ENCODE data around the gene CYP26C1.
A peak's percentile ranks its signal among the peaks of the same experiment; 100 is the strongest.
"Not testable (repeated sequence)": the region's sequence is repeated elsewhere in the genome, so short reads cannot be mapped to it uniquely, and the experiment has no call there.

The CYP26C1 gene

GRCh38 chr10:93079663-93080349 is 19.2 kb downstream of the CYP26C1 start:
- DNase-seq, result no peak

DNA sequence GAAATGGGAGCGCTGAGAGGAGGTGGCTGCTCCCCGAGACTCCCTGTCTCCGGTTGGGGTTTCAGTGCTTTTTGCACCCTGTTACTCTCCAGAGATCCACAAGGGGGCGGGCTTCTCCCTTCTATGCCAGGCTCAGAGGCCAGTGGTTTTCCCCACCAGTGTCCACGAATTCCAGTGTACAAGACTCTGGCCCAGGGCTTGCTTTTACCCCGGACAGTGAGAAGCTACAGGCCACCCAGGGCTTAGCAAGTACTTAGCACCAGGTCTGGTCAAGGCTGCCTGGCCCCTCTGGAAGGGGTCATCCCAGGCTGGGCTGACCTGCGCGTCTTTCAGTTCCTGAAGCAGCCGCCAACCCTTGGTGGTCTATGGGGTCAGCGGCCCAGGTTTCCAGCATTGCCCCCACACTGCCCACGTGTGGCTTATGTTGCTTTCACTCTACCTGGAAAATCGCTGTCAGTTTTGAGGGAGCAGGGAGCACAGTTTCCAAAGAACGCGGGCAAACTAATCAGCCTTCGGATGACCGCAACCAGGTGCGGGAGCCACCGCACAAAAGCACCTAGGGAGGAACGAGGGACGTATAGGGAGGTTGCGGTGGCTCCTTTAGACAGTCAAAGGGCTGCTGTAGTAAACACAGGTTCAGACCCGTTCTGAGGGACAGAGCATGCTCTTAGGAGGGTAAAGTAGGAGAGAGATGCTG is 19.9 kb downstream of the CYP26C1 start:
- peak in 1 of 2 experiments; percentile 15 for DNase-seq

DNA sequence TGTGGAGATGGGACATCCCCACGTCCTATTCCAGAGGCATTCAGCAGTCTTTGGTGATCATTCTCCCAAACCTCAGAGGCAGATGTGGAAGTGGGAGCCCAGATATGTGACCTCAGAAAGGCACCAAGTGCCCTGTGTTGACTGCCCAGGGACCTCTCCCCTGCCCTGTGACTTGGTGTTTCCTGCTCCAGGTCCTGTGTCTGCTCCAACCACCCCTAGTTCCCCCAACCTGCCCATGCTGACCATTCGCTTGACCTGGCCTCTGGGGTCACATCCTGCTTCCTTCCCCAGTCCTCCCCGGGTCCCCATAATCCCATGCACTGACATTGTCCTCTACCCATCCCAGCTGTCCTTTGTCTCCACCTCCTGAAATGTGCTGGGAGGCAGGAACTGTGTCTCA is 20.7 kb downstream of the CYP26C1 start:
- no peak for DNase-seq

DNA sequence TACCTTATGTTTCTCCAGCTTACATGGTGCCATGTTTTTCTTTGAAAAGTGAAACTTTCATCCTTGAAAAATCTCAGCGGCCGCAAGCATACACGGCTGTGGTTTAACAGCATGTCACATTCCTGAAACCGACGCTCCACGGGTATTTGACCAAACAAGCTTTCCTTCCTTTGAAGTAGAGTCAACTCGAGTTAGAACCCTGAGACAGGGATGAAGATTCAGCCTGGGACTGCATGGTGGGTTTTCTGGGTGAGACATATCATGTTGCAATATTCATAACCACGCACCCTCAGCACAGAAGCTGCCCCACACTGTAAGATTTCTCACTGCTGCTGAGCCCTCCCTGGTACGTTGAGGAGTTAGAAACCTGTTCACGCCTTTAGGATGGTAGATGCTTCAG is 21.2 kb downstream of the CYP26C1 start:
- no peak for DNase-seq

- DNase-seq, result no peak
Observed at GRCh38 chr10:93083743-93084539, 23.3 kb downstream of the CYP26C1 start.

GRCh38 chr10:93085272-93085859 is 24.8 kb downstream of the CYP26C1 start:
- DNase-seq, result no peak

DNA sequence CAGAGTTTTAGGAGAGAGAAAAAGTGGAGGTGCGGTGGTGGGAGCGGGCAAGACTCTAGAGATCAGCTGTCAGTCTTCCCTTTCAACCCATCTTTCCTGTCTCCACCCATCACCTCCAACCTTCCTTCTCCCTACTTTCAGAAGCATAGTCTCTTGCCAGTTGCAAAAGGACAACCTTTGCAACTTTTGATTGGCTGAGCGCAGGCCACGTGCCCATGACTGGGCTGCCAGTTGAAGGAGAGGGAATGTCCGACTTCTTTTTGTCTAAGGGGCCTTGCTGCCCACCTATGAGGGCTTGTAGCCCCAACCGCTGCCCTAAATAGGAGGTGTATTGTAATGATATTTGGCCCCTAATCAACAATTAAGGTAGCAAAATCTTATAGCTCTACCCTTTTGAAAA is 25.7 kb downstream of the CYP26C1 start:
- DNase-seq, result no peak

- no peak for DNase-seq
Observed at GRCh38 chr10:93087846-93088245, 27.2 kb downstream of the CYP26C1 start.

- DNase-seq, result no peak
Observed at GRCh38 chr10:93088466-93088865, 27.9 kb downstream of the CYP26C1 start.

DNA sequence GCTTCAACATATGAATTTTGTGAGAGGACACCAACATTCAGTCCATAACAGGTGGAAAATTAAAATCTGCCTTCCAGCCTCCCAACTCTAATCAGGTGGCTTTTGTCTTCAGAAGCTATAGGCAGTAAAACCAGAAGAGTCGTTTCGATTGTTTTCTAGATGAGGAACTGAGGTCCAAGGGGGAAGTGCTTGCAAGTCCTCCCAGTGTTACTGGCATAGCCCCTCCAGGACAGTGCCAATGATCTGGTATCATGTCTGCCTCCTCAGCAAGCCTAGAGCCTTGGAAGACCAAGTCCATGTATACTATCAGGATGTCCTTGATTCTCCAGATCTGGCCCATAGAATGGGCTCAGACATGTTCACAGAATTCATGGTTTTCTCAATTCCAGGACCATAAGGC is 30.0 kb downstream of the CYP26C1 start:
- no peak for DNase-seq

DNA sequence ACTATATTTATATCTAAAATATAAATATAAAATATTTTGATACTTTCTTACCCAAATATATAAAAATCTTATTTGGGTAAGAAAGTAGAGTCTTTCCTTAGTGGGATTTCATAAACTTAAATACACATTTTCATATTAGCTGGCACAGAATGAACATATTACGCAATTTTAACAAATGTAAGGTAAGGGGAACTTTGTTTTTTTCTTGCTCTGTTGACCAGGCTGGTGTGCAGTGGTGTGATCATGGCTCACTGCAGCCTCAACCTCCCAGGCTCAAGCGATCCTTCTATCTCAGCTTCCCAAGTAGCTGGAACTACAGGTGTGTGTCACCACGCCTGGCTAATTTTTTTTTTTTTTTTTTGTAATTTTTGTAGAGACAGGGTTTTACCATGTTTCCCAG is 31.4 kb downstream of the CYP26C1 start:
- DNase-seq, result no peak

GRCh38 chr10:93095225-93095624 is 34.6 kb downstream of the CYP26C1 start:
- DNase-seq, result no peak

DNA sequence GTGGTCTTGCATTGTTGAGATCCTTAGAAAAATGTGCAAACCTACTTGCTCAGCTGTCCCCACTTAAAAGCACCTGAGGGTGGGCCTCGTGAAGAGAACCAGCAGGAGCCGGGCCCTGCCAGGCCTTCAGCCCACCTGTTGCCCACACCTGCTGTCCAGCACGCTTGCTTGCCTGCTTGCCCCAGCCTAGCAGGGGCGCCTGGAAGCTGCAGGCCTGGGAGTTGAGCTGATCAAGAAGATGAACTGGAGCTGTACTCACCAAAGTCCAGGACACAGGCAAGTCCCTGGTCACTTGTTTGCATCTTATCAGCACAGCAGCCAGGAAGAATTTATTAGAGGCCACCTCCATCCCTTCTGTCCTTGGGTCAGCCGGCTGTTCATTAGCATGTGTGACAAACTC is 36.3 kb downstream of the CYP26C1 start:
- no peak for DNase-seq

DNA sequence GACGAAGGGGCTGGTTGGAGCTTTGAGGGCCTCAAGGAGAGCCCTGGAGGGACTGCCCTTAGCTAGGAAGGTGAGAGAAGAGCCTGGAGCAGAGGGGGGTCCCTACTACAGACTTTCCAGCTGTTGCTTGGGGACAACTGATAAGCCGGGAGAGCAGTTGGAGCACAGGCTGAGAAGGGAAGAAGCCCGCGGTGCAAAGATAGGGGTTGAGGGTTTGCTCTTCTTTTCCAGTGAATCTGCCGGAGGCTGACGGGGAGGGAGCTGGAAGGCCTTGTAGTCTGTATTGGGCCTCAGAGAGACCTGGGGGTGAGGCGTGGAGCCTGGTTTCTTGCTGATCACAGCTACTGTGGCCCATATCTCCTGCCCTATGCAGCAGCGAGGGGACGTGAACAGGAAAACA is 36.8 kb downstream of the CYP26C1 start:
- no peak for DNase-seq

DNA sequence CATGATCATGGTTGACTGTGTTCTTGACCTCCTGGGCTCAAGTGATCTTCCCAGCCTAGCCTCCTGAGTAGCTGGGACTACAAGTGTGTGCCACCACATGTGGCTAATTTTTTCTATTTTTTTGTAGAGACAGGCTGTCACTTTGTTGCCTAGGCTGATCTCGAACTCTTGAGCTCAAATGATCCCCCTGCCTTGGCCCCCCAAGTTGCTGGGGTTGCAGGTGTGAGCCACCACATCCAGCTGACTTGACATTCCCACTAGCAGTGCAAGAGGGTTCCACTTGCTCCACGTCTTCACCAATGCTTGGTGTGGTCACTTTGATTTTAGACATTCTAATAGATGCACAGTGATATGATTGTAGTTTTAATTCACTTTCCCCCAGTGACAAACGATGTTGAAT is 38.2 kb downstream of the CYP26C1 start:
- no peak for DNase-seq

DNA sequence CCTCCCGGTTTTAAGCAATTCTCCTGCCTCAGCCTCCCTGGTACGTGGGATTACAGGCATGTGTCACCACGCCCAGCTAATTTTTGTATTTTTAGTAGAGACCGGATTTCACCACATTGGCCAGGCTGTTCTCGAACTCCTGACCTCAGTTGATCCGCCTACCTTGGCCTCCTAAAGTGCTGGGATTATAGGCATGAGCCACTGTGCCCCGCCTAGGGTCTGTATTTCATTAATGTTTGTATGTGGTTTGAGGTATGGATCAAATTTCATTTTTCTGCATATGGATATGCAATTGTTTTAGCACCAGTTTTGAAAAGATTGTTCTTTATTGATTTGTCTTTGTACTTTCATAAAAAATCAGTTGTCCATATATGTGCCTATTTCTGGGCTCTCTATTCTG is 39.1 kb downstream of the CYP26C1 start:
- no peak for DNase-seq

GRCh38 chr10:93101148-93101547 is 40.5 kb downstream of the CYP26C1 start:
- not testable (repeated sequence) for DNase-seq

DNA sequence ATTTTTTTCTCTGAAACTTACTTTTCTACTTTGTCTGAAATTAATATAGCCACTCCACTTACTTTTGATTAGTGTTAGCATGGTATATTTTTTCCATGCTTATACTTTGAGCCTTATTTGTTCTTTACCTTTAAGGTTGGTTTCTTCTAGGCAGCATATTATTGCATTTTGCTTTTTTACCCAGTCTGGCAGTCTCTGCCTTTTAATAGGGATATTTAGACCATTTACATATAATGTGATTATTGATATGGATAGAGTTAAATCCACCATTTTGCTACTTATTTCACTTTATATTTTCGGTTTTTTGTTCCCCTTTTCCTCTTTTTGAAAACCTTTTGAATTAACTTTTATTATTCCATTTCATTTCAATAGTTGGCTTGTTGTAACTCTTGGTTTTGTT is 43.4 kb downstream of the CYP26C1 start:
- DNase-seq, result no peak

GRCh38 chr10:93106631-93107072 is 46.1 kb downstream of the CYP26C1 start:
- no peak for DNase-seq

DNA sequence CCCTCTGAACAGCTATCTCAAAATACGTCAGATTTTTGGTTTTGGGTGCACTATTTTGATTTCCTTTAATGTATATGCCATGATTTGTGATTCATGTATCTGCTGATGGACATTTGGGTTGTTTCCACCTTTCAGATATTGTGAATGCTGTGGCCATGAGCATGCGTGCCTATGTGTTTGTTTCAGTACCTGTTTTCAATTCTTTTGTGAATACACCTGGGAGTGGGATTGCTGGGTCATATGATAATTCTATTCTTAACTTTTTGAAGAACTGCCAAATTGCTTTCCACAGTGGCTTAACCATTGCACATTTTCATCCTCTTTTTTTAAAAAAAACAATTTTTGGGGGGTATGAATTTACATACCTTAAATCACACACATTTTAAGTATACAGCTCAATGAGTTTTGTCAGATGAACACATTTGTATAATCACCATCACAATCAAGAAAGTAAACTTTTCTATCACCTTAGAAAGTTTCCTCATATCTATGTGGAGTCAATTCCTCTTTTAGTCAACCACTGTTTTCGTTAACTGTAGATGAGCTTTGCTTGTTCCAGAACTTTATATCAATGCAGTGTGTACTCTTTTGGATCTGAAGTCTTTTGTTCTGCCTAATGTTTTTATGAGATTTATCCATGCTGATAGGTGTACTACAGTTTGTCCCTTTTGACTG is 50.0 kb downstream of the CYP26C1 start:
- DNase-seq, result no peak

DNA sequence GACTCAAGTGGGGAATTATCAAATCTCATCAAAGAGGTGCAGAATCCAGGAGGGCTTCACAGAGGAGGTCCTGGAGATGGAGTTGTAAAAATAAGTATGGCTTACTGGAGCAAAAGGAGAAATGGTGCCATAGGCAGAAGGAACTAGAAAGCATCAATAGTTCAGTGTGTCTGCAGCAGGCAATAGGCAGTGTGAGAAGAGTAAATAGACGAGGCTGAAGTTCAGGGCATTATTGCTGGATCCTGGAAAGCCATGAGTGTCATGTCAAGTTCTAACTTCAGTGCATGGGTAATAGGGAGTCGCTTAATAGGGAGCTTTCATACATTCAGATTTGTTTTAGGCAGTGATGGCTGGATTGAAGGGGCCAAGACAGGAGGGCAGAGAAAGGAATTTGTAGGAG is 52.4 kb downstream of the CYP26C1 start:
- no peak for DNase-seq

DNA sequence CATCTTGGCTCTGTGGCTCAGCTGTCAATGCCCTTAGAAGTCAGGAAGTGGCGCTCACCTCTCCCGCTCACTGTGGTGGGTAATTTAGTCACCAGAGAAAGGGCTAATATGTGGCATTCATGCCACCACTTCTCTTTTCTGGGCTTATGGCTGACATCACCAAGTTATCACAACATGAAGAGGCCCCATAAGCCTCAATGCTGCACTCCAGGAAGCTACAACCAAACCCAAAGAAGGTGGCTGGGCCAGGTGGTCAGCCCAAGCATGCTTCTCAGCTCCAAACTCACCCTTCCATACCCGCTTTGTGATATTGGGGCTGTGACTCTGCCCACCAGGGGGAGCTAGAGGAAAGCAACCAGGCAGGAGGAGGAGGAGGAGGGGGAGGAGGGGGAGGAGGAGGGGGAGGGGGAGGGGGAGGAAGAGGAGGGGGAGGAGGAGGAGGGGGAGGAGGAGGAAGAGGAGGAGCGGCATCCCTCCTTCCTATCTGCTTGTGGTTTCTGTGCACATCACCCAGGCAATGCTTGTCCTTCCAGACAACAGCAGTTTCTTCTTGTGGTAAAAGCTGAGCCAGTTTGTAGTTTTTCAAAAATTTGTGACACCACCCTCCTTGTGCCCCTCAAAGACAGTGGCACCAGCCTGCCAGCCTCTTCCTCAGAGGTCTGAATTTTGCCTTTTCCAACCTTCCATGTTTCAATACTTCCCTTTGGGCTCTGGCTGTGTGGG is 55.2 kb downstream of the CYP26C1 start:
- no peak for DNase-seq
